ENCODE data around the gene WDR89.
"Not testable (repeated sequence)": the region's sequence is repeated elsewhere in the genome, so short reads cannot be mapped to it uniquely, and the experiment has no call there.

Gene WDR89

GRCh38 chr14:63666335-63666734 lies 24.7 kb upstream of the WDR89 start:
- Histone ChIP-seq H3K9me3 (ENCODE audit: control insufficient read depth, insufficient read depth, low read length) (no peaks in the 10 kb centered on the region), H3K4me1 (ENCODE audit: insufficient read depth, low read length) (no peaks in the 10 kb centered on the region), H3K36me3 (ENCODE audit: insufficient read depth, low read length) (no peaks in the 10 kb centered on the region), H3K9ac (ENCODE audit: low read depth, low read length) (no peak overlapping the region)

GRCh38 chr14:63663428-63664341 lies 22.0 kb upstream of the WDR89 start:
- Histone ChIP-seq H3K36me3 (ENCODE audit: insufficient read depth, low read length) (no peaks in the 10 kb centered on the region), H3K4me1 (ENCODE audit: insufficient read depth, low read length) (no peaks in the 10 kb centered on the region), H3K9me3 (ENCODE audit: control insufficient read depth, insufficient read depth, low read length) (no peaks in the 10 kb centered on the region), H3K9ac (ENCODE audit: low read depth, low read length) (no peak overlapping the region)

GRCh38 chr14:63662776-63663175 lies 21.1 kb upstream of the WDR89 start:
- Histone ChIP-seq H3K9ac (ENCODE audit: low read depth, low read length) (no peak overlapping the region), H3K4me1 (ENCODE audit: insufficient read depth, low read length) (no peaks in the 10 kb centered on the region), H3K36me3 (ENCODE audit: insufficient read depth, low read length) (no peaks in the 10 kb centered on the region), H3K9me3 (ENCODE audit: control insufficient read depth, insufficient read depth, low read length) (no peaks in the 10 kb centered on the region)

- H3K9ac ChIP-seq (ENCODE audit: low read depth, low read length); H3K9me3 ChIP-seq (ENCODE audit: control insufficient read depth, insufficient read depth, low read length); H3K4me1 ChIP-seq (ENCODE audit: insufficient read depth, low read length): not testable (repeated sequence)
Observed at GRCh38 chr14:63661881-63662280, 20.2 kb upstream of the WDR89 start.

GRCh38 chr14:63659726-63660125 lies 18.1 kb upstream of the WDR89 start:
- no peak overlapping the region for H3K9ac ChIP-seq (ENCODE audit: low read depth, low read length)
- no peaks in the 10 kb centered on the region for H3K4me1 ChIP-seq (ENCODE audit: insufficient read depth, low read length)
- no peaks in the 10 kb centered on the region for H3K36me3 ChIP-seq (ENCODE audit: insufficient read depth, low read length)
- no peaks in the 10 kb centered on the region for H3K9me3 ChIP-seq (ENCODE audit: control insufficient read depth, insufficient read depth, low read length)

More at GRCh38 chr14:63661881-63662280, 20.2 kb upstream of the WDR89 start:
- H3K36me3 ChIP-seq (ENCODE audit: insufficient read depth, low read length), result not testable (repeated sequence)

GRCh38 chr14:63656194-63656593 lies 14.5 kb upstream of the WDR89 start:
- no peaks in the 10 kb centered on the region for H3K36me3 ChIP-seq (ENCODE audit: insufficient read depth, low read length)
- no peaks in the 10 kb centered on the region for H3K9me3 ChIP-seq (ENCODE audit: control insufficient read depth, insufficient read depth, low read length)
- no peaks in the 10 kb centered on the region for H3K4me1 ChIP-seq (ENCODE audit: insufficient read depth, low read length)
- H3K9ac ChIP-seq (ENCODE audit: low read depth, low read length), result no peak overlapping the region

GRCh38 chr14:63654936-63655335 lies 13.3 kb upstream of the WDR89 start:
- Histone ChIP-seq H3K4me1 (ENCODE audit: insufficient read depth, low read length) (no peaks in the 10 kb centered on the region), H3K9ac (ENCODE audit: low read depth, low read length) (no peak overlapping the region), H3K36me3 (ENCODE audit: insufficient read depth, low read length) (no peaks in the 10 kb centered on the region), H3K9me3 (ENCODE audit: control insufficient read depth, insufficient read depth, low read length) (no peaks in the 10 kb centered on the region)

- no peaks in the 10 kb centered on the region for H3K9me3 ChIP-seq (ENCODE audit: control insufficient read depth, insufficient read depth, low read length)
Observed at GRCh38 chr14:63654346-63654745, 12.7 kb upstream of the WDR89 start.

GRCh38 chr14:63652406-63652805 lies 10.7 kb upstream of the WDR89 start:
- no peaks in the 10 kb centered on the region for H3K4me1 ChIP-seq (ENCODE audit: insufficient read depth, low read length)
- no peak overlapping the region for H3K9ac ChIP-seq (ENCODE audit: low read depth, low read length)
- H3K36me3 ChIP-seq (ENCODE audit: insufficient read depth, low read length), result no peaks in the 10 kb centered on the region
- H3K9me3 ChIP-seq (ENCODE audit: control insufficient read depth, insufficient read depth, low read length), result no peaks in the 10 kb centered on the region

More at GRCh38 chr14:63654346-63654745, 12.7 kb upstream of the WDR89 start:
- H3K9ac ChIP-seq (ENCODE audit: low read depth, low read length), result no peak overlapping the region
- H3K36me3 ChIP-seq (ENCODE audit: insufficient read depth, low read length), result no peaks in the 10 kb centered on the region
- H3K4me1 ChIP-seq (ENCODE audit: insufficient read depth, low read length), result no peaks in the 10 kb centered on the region

GRCh38 chr14:63650256-63650952 lies 8.7 kb upstream of the WDR89 start:
- no peaks in the 10 kb centered on the region for H3K4me1 ChIP-seq (ENCODE audit: insufficient read depth, low read length)
- H3K36me3 ChIP-seq (ENCODE audit: insufficient read depth, low read length), result no peaks in the 10 kb centered on the region
- no peaks in the 10 kb centered on the region for H3K9me3 ChIP-seq (ENCODE audit: control insufficient read depth, insufficient read depth, low read length)
- H3K9ac ChIP-seq (ENCODE audit: low read depth, low read length), result no peak overlapping the region

GRCh38 chr14:63647696-63648410 lies 6.2 kb upstream of the WDR89 start:
- no peaks in the 10 kb centered on the region for H3K4me1 ChIP-seq (ENCODE audit: insufficient read depth, low read length)
- no peaks in the 10 kb centered on the region for H3K36me3 ChIP-seq (ENCODE audit: insufficient read depth, low read length)
- H3K9me3 ChIP-seq (ENCODE audit: control insufficient read depth, insufficient read depth, low read length), result no peaks in the 10 kb centered on the region
- no peak overlapping the region for H3K9ac ChIP-seq (ENCODE audit: low read depth, low read length)

- Histone ChIP-seq H3K36me3 (ENCODE audit: insufficient read depth, low read length) (no peaks in the 10 kb centered on the region), H3K9ac (ENCODE audit: low read depth, low read length) (no peak overlapping the region), H3K9me3 (ENCODE audit: control insufficient read depth, insufficient read depth, low read length) (no peaks in the 10 kb centered on the region), H3K4me1 (ENCODE audit: insufficient read depth, low read length) (no peaks in the 10 kb centered on the region)
Observed at GRCh38 chr14:63644741-63645140, 3.1 kb upstream of the WDR89 start.

- Histone ChIP-seq H3K4me1 (ENCODE audit: insufficient read depth, low read length) (no peaks in the 10 kb centered on the region), H3K9ac (ENCODE audit: low read depth, low read length) (peak overlapping the region; percentile 79), H3K9me3 (ENCODE audit: control insufficient read depth, insufficient read depth, low read length) (no peaks in the 10 kb centered on the region), H3K36me3 (ENCODE audit: insufficient read depth, low read length) (peaks cover 3% of the 10 kb centered on the region; the same call in 1 of the 2 replicates)
Observed at GRCh38 chr14:63642656-63643382, 1.1 kb upstream of the WDR89 start.

- Histone ChIP-seq H3K36me3 (ENCODE audit: insufficient read depth, low read length) (peaks cover 3% of the 10 kb centered on the region; the same call in 1 of the 2 replicates), H3K4me1 (ENCODE audit: insufficient read depth, low read length) (no peaks in the 10 kb centered on the region), H3K9me3 (ENCODE audit: control insufficient read depth, insufficient read depth, low read length) (no peaks in the 10 kb centered on the region), H3K9ac (ENCODE audit: low read depth, low read length) (peak overlapping the region; percentile 79)
Observed at GRCh38 chr14:63642229-63642611, 549 bp upstream of the WDR89 start.
